HG02623 (cell line): Measurements from ENCODE around the gene APOM.

Experiments
- ATAC-seq: cut with Tn5 transposase; IDR thresholded peaks from one replicate; pipeline ENCODE4 v1.9.1; 2021; ENCODE audit warnings: moderate library complexity; ENCODE audit not compliant: unreplicated experiment

APOM gene

GRCh38 chr6:31677955-31678354 is 22.3 kb downstream of the APOM start:
- no peak for ATAC-seq

DNA sequence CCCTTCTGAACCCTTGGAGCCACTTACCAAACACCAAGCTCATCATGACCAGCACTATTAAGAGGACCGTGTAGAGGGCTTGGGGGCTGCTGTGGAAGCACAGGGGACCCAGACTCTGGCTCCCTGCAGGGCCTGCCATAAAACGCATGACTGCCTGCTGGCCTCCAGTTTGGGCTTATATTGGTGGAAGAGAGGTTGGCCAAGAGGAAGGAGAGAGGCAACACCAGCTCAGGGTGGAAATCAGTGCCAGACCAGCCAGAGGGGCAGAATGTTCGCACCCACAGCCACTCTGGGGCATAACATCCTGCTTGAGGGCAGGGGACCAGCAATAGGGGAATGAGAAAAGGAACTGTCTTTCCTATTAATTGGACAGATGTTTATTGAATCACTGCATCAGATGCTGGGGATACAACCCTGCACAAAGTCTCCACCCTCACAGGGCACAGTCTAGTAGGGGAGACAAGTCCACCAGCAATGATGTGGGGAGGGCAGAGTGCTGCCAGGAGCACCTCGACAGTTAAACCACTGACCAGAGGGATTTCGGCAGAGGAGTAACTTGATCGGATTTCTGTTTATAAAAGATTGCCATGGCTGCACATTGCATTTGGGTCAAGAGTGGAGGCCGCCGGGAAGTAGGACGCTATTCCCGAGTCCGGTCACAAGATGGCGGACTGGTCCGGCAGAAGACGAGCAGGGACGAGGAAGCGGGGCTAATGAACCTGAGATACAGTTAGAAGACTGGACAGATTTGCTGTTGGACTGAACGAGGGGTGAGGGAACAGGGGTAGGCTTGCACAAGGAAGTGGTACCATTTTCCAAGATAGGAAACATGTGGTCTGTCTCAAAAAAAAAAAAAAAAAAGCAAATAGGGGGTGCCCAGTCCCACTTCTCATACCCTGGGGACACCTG is 24.8 kb downstream of the APOM start, which contains the start of gene LY6G5C:
TSS of gene LY6G5C (minus strand) at position 842 of the 909 bp plus-strand sequence. CDS start at position 148, 694 bp downstream.
- no peak for ATAC-seq

DNA sequence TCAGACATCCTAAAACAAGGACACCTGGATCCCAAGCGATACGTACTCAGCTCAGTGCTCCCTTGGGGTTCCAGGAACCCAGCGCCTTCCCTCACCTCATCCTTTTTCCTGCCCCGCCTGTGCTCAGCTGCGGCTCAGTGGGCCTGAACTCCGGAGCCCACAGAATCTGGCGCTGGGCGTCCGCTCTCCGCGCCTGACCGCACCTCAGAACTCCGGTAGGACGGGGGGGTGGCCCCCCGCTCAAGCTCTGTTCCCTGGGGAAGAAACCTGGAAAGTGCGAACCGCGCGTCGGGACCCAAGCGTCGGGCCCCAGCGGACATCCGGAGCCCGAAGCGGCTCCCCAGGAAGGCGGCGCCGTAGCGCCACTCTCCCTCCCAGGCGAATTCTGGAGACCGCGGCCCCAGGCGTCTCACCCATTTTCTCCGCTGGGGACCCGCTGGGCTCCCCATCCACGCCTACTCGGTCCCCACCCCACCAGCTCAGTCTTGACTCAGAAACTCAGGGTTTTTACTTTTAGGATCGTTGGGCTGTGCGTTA is 25.5 kb downstream of the APOM start:
- no peak for ATAC-seq

DNA sequence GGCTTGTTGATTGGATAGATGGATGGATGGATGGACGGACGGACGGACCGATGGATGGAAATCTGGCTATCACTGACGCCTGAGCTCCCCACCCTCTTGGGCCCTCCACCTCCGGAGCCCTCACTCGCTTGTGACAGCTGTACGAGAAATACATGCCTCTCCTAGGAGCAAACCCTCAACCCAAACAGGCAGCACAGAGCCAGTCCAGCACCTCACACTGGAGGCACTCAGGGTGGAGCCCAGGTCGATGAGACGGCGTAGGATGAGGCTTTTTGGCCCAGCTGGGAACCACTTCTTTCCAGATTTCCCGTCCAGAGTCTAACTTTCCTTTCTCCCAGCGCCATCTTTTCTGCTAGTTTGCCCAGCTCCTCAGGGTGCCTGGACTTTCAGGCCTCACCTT is 27.9 kb downstream of the APOM start:
- ATAC-seq = no peak

DNA sequence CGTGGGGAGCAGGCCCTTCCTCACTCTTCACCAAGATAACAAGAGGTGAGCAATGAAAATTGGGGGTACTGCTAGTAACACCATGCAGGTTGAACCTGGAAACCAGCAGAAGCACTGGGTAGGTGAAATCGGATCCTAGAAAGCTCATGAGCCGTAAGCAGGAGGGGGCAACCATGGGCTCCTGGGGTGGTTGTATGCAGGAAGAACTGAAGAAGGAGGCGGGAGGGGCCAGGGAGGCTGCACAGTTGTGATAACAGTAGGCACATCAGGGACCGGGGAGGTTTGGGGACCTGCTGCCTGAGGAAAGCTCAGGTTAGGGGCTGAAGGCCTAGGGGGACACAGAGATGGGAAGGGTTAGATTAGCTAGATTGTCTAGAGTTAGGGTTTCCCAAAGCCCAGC is 30.8 kb downstream of the APOM start:
- ATAC-seq = no peak

- ATAC-seq = no peak
Measured at GRCh38 chr6:31687321-31687720, 31.6 kb downstream of the APOM start.

DNA sequence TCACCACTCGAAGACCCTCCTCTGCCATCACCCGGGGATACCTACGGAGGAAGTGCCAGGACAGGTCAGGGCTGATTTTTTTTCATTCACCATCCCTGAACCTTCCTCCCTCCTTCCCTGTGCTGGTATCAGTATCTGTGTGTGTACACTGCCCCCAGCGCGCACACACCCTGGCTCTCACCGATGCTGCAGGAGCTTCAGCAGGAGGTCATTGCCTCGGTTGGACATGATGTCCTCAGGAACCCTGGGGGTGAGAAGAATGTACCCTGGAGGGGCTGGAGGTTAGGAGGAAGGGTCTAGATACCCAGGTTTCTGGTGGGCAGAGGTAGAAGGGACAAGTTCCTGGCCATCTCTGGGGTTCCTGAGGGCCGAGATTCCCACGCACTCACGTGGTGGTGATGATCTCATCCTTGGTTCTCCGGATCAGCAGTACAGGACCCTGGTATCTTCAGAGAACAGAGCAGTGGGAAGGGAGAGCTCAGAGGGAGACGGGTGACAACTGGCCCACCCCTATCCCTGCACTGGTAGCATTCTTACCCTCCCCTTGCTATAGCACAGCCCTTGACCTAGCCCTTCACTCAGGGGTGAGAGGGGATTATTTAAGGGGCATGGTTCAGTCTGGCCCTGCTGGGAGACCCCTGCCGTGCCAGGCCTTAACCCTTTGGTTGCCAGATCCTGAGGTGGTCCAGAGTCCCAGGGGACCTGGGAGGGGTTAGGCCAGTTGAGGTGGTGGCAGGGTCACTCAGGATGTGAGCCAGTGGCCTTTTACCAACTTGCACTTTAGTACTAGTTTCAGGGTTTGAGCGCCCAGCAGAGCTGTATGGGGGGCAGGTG is 32.4 kb downstream of the APOM start:
- no peak for ATAC-seq

GRCh38 chr6:31689249-31690110 is 33.8 kb downstream of the APOM start:
- no peak for ATAC-seq

DNA sequence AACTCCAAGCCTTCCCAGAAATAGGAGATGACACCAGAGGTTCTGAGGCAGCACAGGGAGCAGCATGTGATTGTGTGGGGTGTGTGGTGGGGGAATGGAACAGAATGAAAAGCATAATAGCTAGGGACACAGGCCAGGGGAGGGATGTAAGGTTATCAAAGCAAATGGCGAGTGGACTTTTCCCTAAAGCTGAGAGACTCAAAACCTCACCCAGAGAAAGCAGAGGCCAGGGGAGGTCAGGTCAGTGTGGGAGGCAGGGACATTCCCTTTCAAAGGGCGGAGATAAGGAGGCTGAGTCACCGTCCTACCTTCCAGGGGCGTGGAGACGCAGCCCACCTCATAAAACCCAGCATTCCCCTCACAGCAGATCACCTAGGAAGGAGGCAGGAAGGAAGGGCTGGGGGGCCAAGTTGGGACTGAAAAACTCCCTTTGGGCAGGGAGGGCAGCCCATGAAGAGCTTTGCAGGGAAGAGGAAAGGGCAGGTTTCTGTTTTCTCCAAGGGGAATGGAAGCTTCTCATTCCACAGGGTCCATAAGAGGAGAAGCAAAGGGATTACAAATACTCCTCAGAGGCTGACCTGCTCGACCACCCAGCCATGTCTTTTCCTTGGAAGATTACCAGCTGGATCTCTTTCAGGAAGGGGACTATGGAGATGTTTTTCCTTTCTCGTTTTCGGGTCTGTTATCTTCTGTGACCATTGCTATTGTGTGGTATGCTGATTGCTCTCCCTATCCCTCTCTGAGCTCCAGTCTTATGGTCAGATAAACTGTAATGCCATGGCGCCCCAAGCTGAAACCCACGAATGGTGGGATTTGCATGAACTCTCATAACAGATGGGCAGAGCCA is 34.8 kb downstream of the APOM start:
- no peak for ATAC-seq

DNA sequence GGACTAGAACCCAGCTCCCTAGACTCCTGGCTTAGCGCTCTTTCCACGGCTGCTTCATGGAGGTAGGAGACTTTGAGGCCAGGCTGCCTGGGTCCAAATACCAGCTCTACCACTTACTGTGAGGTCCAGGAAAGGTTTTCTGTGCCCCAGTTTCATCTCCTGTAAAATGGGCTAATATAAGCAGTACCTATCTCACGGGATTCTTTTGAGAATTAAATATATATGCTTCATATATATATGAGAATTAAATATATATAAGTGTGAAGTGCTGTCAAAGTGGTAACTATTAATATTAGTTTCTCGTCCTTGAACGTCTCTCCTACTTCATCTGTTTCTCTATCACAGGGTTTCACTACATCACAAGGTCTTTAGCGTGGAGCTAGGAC is 35.4 kb downstream of the APOM start:
- no peak for ATAC-seq

DNA sequence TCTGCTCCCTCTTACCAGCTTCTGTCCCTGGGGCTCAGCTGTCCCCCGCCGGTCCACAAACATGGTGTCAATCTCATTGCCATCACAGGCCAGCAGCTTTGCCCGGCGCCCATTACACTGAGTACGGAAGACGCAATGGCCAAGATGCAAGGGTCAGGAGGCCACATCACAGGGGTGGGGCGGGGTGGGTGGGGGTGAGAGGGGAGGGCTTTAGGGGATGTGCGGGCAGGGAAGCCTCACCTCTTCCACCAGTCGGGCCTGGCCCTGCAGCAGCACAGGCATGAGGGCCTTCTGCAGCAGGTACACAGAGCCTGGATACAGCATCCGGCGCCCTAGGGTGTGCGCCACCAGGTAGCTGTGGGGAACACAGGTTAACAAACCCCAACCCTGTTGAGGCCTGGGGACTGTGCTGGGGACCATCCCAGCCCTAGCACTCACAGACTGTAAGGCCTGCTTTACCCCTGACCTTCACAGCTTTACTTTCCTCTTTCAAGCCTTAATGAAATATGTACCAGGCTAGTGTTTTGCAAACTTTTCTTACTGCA is 35.9 kb downstream of the APOM start:
- no peak for ATAC-seq

- ATAC-seq = no peak
Measured at GRCh38 chr6:31692353-31692752, 36.7 kb downstream of the APOM start.

GRCh38 chr6:31692886-31693285 is 37.2 kb downstream of the APOM start:
- no peak for ATAC-seq

- no peak for ATAC-seq
Measured at GRCh38 chr6:31693535-31693934, 37.8 kb downstream of the APOM start.

- no peak for ATAC-seq
Measured at GRCh38 chr6:31697555-31697954, 41.9 kb downstream of the APOM start.

DNA sequence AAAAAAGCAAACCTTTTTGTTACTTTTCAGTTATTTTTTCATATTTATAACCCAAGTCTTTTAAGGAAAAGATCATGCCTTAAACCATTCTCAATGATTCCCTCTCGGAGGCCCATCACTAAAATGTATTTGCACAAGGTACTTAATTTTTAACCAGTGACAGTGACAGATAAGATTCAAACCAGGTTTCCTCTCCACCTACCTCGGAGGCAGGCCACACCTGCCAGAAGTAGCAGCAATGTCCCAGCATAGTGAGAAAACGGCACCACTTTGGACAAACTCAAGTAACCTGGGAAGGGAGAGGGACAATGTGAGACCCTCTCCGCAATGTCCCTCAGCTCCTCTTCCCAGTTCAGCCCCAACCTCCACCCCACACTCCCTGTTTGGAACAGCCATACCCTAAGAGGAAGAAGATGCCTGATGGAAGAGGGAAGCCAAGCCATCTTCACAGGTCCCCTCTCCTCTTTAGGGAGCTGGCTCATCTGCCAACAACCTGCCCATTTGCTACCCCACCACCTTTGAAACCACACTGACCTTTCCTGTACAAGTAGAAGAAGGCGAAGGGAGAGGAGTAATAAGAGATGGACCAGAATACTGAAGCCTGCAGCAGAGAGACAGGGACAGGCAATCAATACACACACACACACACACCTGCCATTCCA is 45.2 kb downstream of the APOM start:
- no peak for ATAC-seq

DNA sequence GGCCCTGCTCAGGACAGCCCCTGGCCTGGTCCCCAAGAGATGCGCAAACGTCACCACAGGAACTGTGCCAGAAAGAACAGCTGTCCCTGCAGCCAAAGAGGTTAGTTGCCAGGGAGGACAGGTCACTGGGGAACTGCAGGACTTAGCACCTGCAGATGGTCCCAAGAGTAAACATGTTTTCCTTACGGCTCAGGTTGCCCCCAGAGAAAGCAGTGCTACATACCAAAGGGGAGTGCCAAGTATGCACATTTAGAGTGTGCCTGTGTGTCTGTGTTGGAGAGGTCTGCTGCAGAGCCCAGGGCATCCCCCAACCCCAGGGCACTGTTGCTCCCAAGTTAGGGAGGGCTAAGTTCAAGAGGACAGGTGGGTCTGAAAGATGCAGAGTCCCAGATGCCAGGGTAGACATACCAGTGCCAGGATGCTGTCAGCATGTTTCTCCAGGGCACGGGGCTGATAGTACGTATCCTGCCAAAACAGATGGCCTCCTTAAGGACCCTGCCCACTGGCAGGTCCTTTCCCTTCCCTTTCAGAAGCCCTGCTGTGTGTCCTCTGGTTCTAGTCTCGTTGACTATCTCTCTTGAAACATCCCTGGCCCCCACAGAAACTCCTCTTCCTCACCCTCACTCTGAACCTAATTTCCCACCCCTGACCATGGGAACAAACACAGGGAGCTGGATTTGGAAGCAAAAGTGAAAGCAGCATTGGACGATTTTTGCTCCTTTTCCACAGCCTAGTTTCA is 46.1 kb downstream of the APOM start:
- no peak for ATAC-seq

DNA sequence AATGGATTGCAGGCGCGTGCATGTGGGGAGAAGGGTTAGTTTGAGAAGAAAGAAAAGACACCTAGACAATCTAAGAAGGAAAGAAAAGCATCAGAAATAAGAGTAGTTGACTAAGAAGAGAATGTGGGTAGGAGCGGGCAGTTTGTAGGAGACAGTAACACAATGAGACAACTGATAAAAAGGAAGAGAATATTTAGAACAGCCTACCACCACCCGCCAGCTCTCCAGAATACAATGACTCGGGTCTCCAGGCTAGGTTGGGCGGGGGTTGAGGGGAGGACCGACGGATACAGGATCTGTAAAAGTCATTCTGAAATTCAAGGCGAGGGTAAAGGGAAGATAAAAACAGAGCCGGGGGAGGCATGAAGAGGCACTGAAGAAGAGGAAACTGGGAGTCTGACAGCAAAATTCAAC is 46.7 kb downstream of the APOM start:
- ATAC-seq = no peak
